Activated gamma-delta T cell (primary cell): ENCODE measurements around the gene CXCL14.

Source experiments
- DNase-seq: peaks from one replicate; lab custom pipeline; 2025; lab: John Stamatoyannopoulos, UW
- total RNA-seq, 2 donors: gene quantifications; one replicate each; lab custom pipeline; 2026; lab: John Stamatoyannopoulos, UW

The CXCL14 gene, protein sequence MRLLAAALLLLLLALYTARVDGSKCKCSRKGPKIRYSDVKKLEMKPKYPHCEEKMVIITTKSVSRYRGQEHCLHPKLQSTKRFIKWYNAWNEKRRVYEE
- 0 reads per million in 2 donors for total RNA-seq

DNA sequence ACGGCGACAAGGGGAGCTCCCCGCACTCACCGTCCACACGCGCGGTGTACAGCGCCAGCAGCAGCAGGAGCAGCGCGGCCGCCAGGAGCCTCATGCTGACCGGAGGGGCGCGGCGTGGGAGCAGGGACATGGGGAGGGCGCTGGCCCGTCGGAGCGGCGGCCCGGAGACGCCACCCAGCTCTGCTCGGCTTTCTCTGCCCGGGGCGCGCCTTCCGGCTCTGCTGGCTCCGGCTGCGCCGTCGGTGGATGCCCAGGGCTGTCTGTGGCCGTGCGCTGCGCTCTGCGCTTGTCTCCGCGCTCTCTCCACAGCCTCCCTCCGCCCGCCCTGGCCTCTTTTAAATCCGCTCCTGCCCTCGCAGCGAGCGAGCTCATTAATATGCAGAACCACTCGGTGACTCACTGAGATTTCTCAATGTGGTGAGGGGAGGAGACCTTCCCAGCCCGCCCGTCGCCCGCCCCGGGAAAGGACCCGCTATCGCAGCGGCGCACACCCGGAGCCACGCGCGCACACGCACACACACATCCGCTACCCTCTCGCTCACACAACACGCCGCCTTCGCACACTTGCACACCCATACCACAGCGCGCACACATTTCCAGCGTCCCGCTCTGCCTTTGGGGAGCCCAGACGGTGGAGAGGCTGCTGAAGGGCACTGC lies at the start of gene CXCL14:
Gene CXCL14 (minus strand): TSS at position 307 of the 657 bp plus-strand sequence. CDS start 213 bp downstream, at position 94.
- no peak for DNase-seq

DNA sequence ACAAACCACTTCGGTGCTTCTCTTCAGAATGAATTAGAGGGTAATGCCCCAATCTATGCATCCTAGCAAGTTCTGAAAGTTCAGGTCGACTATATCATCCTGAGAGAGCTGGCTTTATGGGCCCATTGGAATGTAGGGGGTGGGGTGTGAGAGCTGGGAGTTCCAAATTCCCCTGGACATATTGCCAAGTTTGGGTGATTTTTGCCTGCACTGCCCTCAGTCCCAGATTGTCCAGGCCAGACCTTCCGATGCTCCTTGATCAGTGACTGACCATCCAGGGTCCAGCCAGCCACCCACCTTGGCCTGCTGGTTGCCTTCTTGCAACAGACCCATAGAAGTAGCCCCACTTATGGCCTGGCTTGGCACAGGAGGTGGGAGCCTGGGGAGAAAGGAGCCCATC lies 47.8 kb upstream of the CXCL14 start:
- no peak for DNase-seq

DNA sequence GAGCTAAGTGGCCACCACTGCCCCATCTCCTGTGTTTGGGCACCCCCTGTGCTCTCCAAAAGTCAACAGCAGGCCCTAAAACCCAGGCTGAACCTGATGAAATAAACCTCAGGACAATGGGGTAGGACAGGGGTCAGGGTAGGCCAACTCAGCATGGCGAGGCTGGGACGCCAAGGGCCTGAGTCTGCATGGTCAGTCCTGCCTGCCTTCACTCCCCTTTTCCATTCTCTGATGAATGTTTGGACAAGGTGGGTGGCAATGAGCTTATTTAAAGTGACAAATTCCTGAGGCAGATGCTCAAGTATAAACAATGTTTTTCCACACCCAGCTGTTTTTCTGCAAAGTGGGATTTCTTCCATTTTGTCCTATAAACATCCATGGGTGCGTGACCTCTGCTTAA lies 47.2 kb upstream of the CXCL14 start:
- DNase-seq, result no peak

DNA sequence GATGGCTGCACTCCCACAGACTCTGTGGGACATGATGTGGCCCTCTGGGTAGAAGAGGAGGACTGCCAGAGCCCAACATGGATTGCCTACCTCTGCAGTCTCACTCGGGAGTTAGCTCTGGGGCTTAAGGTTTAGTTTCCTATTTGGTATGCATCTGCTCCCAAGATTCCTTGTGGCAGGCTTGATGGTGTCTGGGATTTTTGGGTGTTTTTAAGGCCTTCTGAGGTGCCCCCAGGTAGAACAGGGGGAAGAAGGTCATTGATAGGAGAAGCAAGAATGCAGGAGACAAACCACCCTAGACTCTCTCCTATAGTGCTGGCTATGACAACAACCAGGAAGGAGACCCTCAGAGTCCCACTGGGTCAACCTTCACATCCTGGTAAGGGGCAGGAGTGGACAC lies 46.7 kb upstream of the CXCL14 start:
- DNase-seq, result no peak

DNA sequence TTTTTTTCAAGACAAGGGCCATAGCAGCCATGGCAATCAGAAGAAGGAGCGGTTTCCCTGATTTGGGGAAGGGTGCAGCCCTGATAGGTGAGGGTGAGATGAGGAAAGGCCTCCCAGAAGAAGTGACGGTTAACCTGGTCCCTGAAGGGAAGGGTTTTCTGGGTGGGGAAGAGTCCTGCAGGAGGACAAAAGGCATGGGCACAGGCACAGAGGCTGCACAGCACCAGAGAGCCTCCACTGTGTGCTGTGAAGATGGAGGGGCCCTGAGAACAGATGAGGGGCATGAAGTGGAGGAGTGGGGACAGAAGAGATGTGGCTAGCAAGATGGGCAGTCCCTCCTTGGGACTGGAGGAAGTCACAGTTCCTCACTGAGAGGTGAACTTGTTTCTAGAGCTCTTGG lies 46.3 kb upstream of the CXCL14 start:
- no peak for DNase-seq

DNA sequence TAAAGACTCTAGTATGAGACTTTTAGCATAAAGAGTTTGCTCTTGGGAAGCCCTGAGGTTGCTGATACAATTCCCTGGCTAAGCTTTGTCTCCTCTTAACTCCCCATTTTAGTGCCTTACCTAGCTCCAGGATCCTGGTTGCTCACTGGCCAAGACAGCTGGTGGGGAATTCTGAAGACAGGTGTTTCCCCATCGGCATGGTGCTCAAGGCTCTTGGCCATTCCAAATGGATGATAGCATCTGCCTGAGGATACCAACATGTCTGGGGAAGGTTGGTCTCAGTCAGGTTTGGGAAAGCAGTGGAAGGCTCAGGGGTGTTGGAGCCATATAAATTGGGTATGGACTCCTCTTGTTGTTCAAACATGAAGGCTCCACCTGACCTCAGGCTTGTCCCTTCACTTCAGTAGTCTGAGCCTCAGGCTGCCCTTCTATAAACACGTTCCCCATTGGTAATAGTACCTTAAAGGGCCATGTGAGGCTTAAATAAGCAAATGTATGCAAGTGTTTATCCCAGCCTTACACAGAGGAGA lies 44.5 kb upstream of the CXCL14 start:
- DNase-seq, result no peak

DNA sequence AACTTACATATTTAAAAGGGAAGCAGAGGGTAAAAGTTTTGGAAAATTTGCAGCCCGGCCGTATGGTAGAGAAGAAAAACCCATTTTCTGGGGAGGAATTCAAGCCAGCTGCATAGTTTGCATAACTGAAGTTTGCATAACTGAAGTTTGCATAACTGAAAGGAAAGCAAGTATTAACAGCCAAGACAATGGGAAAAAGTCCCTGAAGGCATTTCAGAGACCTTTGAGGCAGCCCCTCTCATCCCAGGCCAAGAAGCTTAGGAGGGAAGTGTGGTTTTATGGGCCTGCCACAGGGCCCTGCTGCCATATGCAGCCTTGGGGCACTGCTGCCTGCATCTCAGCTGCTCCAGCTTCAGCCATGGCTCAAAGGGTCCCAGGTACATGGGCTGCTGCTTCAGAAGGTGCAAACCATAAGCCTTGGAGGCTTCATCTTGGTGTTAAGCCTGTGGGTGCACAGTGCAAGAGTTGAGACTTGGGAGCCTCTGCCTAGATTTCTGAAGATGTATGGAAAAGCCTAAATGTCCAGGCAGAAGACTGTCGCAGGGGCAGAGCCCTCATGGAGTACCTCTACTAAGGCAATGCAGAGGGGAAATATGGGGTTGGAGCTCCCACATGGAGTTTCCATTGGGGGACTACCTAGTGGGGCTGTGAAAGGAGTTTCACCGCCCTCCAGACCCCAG lies 36.9 kb upstream of the CXCL14 start:
- DNase-seq, result no peak

DNA sequence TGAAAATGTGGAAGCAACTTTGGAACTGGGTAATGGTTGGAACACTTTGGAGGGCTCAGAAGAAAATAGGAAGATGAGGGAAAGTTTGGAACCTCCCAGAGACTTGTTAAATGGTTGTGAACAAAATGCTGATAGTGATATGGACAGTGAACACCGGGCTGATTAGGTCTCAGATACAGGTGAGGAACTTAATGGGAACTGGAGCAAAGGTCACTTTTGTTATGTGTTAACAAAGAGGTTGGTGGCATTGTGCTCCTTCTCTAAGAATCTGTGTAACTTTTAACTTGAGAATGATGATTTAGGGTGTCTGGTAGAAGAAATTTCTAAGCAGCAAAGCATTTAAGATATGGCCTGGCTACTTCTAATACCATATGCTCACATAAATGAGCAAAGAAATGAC lies 36.4 kb upstream of the CXCL14 start:
- DNase-seq, result no peak

DNA sequence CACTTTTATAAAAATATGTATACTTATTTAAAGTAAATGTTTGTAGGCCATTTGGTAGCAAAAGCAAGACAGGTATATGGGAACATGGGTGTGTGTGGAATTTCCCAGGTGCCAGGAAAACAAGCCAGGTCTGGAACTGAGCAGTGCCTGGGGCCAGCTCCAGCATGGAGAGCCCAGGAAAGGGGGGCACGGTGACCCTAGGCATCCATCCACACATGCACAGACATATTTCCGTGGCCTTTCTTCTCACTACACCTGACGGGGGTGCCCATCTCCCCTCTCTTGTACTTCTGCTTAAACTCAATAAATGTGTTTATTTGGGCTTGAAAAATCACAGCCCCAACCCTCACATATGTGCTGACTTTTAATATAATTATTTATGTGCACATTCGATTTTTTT lies 31.2 kb upstream of the CXCL14 start:
- no peak for DNase-seq

DNA sequence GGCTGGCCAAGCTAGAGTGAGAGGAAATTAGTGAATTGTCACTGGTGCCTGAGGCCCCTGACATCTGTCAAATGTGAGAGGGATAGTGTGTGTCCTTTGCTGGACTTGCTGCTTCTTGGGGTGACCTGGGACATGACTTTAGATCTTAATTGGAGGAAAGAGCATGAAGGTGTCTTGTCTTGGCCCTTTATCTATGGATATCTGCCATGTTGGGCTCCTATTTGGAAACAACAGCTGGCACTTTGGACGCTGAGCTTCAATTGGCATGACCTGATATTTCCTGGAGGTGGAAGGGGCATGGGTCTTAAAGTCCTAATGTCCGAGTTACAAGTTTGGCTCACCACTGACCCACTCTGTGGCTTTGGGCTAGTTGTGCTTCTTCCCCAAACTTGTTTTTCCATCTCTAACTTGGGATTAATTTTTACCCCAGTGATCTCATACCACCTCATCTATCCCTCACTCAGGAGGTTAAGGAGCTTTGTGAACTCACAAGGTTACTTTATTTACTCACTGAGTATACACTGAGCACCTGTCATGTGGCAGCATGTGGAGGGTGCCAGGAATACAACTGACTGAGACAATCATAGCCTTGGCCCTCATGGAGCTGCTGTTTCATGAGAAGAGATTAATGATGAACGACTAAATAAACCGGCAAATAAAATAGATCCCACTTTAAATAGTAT lies 30.1 kb upstream of the CXCL14 start:
- DNase-seq, result no peak

DNA sequence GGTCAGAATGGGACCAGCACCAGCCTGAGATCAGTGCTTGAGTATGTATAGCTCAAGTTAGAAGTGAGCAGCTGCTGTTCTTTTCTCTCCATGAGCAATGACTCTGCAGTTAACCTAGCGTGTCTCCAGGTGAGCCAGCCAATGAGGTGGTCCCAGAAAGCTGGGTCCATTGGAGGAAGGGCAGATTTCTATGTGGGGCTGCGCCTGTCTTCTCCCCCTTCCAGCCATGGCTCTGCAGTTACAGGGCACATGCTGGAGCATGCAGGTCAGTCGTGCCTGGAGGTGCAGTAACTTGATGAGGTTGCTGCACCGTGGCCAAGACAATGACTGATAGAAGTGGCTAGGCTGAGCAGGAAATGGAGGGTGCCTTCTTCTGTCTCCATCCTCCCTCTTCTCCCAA lies 29.6 kb upstream of the CXCL14 start:
- no peak for DNase-seq

DNA sequence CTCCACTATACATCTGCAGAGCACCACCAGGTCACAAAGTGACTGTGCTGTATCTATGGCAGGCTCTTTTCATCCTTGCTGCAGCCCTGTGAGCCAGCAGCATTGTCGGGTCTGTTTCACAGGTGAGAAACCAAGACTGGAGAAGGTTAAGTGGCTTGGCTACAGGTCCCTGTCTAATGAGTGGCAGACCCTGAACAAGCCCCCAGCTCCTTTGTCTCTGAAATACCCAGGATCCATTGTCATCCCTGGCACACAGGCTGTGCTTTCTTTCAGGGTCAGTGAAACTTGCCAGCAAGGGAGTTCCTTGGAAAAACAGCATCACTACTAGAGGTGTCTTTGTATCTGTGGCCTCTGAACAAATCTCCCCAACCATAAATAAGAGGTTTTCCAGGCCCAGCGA lies 27.6 kb upstream of the CXCL14 start:
- no peak for DNase-seq

DNA sequence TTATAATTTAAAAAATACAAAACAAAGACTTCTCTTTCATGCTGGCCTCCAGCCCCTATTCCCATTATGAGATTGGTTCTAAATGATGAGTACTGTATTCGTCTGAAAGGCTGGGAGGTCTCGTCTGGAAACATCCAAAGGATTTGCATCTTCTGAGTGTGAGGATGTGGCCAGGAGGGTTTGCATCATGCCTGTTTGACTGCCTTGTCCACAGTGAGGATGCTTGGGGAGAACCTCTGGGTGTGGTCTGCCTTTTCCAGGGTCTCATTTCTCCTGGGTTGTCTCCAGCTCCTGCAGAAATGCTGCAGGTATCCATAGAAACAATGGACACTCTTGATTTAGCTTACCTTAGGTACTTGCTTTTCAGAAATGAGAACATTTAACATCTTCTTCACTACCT lies 26.4 kb upstream of the CXCL14 start:
- no peak for DNase-seq

DNA sequence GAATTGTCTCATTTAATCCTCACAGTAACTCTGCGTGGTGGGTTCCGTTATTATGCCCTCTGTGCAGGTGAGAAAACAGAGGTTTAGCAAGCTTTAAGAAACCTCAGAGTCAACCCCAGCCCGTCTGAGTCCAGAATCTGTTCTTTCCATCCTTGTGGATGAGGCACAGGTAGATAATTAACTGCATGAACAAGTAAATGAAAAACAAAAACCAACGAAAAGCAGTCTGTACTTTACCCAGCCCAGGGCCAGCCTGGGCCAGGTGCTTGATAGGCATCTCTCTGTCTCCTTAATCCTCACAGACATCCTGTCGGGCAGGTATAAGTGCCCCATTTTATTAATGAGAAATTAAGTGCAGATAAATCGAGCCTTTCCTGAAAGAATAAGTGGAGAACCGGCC lies 25.3 kb upstream of the CXCL14 start:
- DNase-seq, result no peak

DNA sequence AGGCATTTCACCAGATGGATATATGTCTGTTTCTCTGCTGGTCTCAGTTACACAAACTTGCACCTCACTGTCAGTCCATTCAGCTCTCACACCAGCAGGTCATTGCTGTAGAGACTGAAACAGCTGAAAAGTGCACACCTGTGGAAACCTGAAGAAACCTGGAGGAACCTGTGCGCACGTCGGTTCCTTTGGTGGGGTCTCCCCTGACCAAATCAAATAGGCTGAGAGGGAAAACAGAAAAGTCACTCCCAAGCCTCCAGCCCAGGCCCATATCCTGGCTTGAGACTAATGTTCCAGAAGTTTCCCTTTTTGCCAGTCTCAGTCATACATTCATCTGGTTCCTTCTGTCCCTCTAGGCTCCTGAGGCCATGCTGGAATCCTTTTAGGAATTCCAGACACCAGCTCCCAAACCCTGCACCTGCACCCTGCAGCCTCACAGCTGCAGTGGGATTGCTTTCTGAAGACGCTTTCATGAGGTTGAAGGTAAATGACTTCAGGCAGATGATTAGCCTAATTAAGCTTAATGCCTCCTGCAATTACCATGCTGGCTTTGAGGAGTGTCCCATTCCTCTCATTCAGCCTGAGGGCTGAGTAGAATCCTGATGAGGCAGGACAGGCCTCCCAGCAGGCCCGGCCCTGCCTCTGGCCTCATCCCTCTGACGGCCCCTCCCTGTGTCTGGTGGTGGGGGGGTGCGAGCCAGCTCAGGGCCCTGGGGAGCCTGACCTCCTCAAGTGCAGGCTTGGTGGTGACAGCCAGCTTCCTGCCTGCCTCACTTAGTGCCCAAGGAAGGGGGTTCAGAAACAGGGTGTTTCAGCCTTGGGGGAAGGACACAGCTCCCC lies 24.3 kb upstream of the CXCL14 start:
- DNase-seq, result no peak

DNA sequence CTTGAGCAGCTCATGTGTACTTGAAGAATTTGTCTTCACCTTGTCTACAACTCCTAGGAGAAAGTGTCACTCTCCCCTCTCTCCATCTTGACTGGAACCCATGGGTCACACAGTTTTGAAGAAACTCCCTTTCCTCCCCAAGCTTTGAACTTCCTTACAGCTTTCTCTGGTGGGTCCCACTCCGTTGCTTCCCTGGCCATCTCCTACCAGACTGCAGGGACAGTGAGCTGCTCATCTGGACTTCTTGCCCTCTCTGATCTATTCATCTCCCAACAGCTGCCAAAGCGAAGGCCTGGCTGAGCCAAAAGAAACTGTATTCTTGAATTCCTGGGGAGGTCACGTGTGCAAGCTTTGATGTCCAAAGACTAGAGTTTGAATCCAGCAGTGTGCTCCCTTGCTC lies 22.7 kb upstream of the CXCL14 start:
- no peak for DNase-seq

DNA sequence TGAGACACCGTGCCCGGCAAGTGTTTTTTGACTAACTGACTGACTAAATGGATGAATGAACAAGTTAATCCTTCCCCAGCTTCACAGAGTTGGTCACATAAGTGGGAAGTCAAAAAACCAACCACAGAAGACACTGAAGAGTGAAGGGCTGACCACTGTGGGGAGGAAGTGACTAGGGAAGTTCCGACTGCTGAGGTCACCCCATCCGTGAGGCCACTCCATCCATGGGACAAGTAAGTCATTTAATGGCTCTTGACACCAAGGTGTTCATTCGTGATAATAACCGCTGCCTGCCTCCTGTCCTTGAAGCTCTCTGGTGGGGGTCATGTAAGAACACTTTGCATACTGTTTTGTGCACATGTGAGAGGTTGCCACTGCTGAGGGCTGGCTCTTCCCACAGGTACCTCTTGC lies 22.2 kb upstream of the CXCL14 start:
- no peak for DNase-seq

DNA sequence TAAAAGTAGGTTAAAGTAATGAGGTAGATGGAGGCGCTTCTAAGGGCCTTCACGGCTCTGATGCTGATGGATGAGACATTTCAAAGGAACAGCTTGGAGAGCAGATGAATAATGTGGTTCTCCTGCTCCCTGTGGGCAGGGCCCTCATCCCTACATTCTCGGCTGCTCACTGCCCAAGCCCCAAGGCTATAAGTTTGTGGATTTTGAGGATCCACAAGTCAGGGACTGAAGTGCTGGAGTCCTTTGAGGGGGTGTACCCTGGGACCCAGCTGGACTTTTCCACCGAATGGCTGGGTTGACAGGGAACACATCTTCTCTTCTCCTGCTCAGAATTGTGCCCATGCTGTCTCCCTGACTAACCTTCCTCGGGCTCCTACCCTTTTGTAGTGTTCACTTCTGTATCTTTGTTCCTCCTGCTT lies 21.4 kb upstream of the CXCL14 start:
- no peak for DNase-seq

DNA sequence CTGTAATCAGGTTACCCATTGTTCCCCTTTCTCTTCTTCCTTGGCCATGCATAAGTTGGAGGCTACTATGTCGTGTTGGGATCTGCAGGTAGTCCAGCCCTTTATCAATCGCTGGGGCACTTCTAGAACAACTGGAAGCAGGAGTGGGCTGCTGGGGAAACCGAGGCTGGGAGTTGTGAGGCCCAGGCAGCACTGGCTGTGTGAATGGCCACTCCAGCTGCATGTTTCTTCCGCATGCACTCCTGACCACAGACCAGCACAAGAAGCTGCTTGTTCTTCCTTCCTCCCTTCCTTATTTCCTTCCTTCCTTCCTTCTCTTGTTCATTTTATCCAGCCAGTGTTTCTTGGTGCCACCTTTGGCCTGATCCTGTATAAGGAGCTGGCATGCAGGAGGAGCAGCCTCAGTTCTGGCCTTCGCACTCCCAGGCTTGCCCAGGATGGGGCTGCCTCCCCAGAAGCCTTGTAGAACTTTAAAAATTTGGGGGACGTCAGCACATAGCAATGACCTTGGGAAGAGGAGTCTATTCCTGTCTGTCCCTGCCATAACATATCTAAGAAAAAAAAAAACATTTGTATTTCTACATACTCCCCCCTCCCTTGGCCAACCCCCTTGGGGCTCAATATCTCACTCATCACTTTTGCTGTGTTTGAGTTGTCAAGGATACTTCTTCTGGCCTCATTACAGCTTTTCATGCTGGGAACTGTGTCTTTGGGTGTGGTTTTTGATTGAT lies 20.8 kb upstream of the CXCL14 start:
- DNase-seq, result no peak

DNA sequence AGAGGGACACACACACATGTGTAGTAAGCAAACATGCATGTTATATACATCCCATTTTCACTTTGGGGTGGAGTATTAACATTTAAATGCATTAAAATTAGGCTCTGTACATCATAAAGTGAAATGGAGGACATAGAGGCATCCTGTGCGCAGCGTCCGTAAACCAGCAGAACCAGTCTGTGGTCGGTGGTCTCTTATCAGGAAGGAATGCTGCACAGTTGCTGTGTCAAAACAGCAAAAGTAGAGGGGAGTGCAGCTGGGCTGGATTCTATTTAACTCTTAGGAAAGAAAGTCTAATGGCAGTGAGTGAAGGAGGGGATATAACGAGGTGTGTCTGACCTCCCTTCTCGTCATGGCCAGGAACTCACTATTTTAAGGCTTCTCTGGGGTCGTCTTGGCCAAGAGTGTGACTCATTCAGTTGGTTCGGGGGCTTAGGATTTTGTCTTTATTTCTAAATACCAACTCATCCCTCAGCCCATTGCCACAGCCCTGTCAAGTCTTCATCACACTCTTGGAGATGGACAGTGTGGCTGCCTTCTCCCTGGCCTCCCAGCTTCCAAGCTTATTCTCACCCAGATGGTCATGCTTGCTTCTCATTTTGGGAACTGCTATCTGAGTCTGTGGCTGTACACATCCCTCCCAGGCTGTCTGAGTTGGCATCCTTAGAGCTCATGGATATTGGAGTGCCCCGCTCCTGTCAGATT lies 20.1 kb upstream of the CXCL14 start:
- DNase-seq, result no peak

DNA sequence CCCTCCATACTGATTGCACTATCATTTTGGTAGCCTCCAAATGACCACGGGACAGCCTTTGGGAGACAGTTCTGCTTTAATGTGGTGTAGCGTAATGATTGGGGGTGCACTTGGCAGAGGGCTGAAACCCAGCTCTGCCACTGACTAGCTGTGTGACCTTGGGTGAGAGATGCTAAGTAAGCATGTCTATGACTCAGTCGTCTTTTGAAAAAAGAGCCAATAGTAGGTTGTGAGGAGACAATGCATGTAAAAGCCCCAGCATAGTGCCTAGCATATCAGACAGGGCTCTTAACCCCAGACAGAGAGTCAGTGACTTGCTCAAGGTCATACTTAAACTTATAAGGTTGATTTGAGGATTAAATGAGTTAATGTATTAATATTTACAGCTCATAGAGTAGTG lies 18.0 kb upstream of the CXCL14 start:
- no peak for DNase-seq
